Measurements from ENCODE around the gene ATAD3B.

Gene ATAD3B

GRCh38 chr1:1534401-1535154 is 63.0 kb downstream of the ATAD3B start:
- H3K4me2 ChIP-seq, result peak overlapping the region; percentile 55
- peak overlapping the region; percentile 14; the same call in 1 of the 2 replicates for H3K27ac ChIP-seq
- H3K36me3 ChIP-seq, result peaks cover 43% of the 10 kb centered on the region
- H3K4me3 ChIP-seq, result no peak overlapping the region
- H3K9me3 ChIP-seq, result peaks cover 23% of the 10 kb centered on the region
- no peak overlapping the region for H3K9ac ChIP-seq
- H3K27me3 ChIP-seq, result peaks cover 18% of the 10 kb centered on the region
- TF ChIP-seq Cebpa-rat (IDR thresholded peaks at IDR 0.05), result no peak
- peaks cover 28% of the 10 kb centered on the region for H4K20me1 ChIP-seq
- H3K4me1 ChIP-seq, result peaks cover 15% of the 10 kb centered on the region

- Histone ChIP-seq H3K4me3 (no peak overlapping the region), H4K20me1 (peaks cover 28% of the 10 kb centered on the region), H3K4me2 (no peak overlapping the region), H3K9me3 (peaks cover 15% of the 10 kb centered on the region), H3K27me3 (peaks cover 23% of the 10 kb centered on the region), H3K9ac (no peak overlapping the region), H3K27ac (no peak overlapping the region), H3K4me1 (peaks cover 15% of the 10 kb centered on the region), H3K36me3 (peaks cover 35% of the 10 kb centered on the region)
- no peak for TF ChIP-seq Cebpa-rat (IDR thresholded peaks at IDR 0.05)
Observed at GRCh38 chr1:1535201-1536018, 63.8 kb downstream of the ATAD3B start.

- H3K9me3 ChIP-seq, result peaks cover 9% of the 10 kb centered on the region
- H3K4me1 ChIP-seq, result peaks cover 23% of the 10 kb centered on the region
- H3K36me3 ChIP-seq, result peaks cover 36% of the 10 kb centered on the region
- H3K27me3 ChIP-seq, result peaks cover 30% of the 10 kb centered on the region
- no peak overlapping the region for H3K4me2 ChIP-seq
- no peak overlapping the region for H3K9ac ChIP-seq
- H3K27ac ChIP-seq, result no peak overlapping the region
- H3K4me3 ChIP-seq, result no peak overlapping the region
- no peak for TF ChIP-seq Cebpa-rat (IDR thresholded peaks at IDR 0.05)
- H4K20me1 ChIP-seq, result peaks cover 36% of the 10 kb centered on the region
Observed at GRCh38 chr1:1536019-1536937, 64.7 kb downstream of the ATAD3B start.

GRCh38 chr1:1536938-1537546 is 65.5 kb downstream of the ATAD3B start:
- no peak overlapping the region for H3K4me2 ChIP-seq
- H3K4me1 ChIP-seq, result peaks cover 25% of the 10 kb centered on the region
- no peak overlapping the region for H3K4me3 ChIP-seq
- H4K20me1 ChIP-seq, result peaks cover 44% of the 10 kb centered on the region
- no peak for TF ChIP-seq Cebpa-rat (IDR thresholded peaks at IDR 0.05)
- peaks cover 30% of the 10 kb centered on the region for H3K27me3 ChIP-seq
- no peak overlapping the region for H3K27ac ChIP-seq
- no peak overlapping the region for H3K9ac ChIP-seq
- peaks cover 1% of the 10 kb centered on the region; the same call in 1 of the 2 replicates for H3K9me3 ChIP-seq
- H3K36me3 ChIP-seq, result peaks cover 38% of the 10 kb centered on the region

- peaks cover 50% of the 10 kb centered on the region for H4K20me1 ChIP-seq
- no peak overlapping the region for H3K27ac ChIP-seq
- H3K9ac ChIP-seq, result no peak overlapping the region
- peaks cover 30% of the 10 kb centered on the region for H3K27me3 ChIP-seq
- H3K36me3 ChIP-seq, result peaks cover 38% of the 10 kb centered on the region
- no peak overlapping the region for H3K4me2 ChIP-seq
- no peak overlapping the region for H3K4me3 ChIP-seq
- H3K4me1 ChIP-seq, result peaks cover 25% of the 10 kb centered on the region
- no peaks in the 10 kb centered on the region for H3K9me3 ChIP-seq
- TF ChIP-seq Cebpa-rat (IDR thresholded peaks at IDR 0.05), result no peak
Observed at GRCh38 chr1:1537626-1538250, 66.2 kb downstream of the ATAD3B start.

- H3K4me1 ChIP-seq, result peaks cover 25% of the 10 kb centered on the region
- no peak for TF ChIP-seq Cebpa-rat (IDR thresholded peaks at IDR 0.05)
- no peaks in the 10 kb centered on the region for H3K9me3 ChIP-seq
Observed at GRCh38 chr1:1538334-1538733, 66.8 kb downstream of the ATAD3B start.

GRCh38 chr1:1538989-1539309 is 67.4 kb downstream of the ATAD3B start:
- Histone ChIP-seq H3K36me3 (peaks cover 44% of the 10 kb centered on the region), H3K9me3 (no peaks in the 10 kb centered on the region), H4K20me1 (peaks cover 62% of the 10 kb centered on the region), H3K4me1 (peaks cover 24% of the 10 kb centered on the region), H3K4me2 (peak overlapping the region; percentile 77), H3K9ac (no peak overlapping the region), H3K27me3 (peaks cover 30% of the 10 kb centered on the region), H3K4me3 (peak overlapping the region; percentile 59), H3K27ac (no peak overlapping the region)
- no peak for TF ChIP-seq Cebpa-rat (IDR thresholded peaks at IDR 0.05)

More at GRCh38 chr1:1538334-1538733, 66.8 kb downstream of the ATAD3B start:
- H3K36me3 ChIP-seq, result peaks cover 38% of the 10 kb centered on the region
- no peak overlapping the region for H3K4me2 ChIP-seq
- H3K4me3 ChIP-seq, result no peak overlapping the region
- no peak overlapping the region for H3K27ac ChIP-seq
- H3K9ac ChIP-seq, result no peak overlapping the region
- H3K27me3 ChIP-seq, result peaks cover 30% of the 10 kb centered on the region
- H4K20me1 ChIP-seq, result peaks cover 56% of the 10 kb centered on the region

- no peaks in the 10 kb centered on the region for H3K9me3 ChIP-seq
- peaks cover 18% of the 10 kb centered on the region for H3K4me1 ChIP-seq
- H3K27me3 ChIP-seq, result peaks cover 30% of the 10 kb centered on the region
- peaks cover 58% of the 10 kb centered on the region for H4K20me1 ChIP-seq
- H3K36me3 ChIP-seq, result peaks cover 46% of the 10 kb centered on the region
- H3K27ac ChIP-seq, result no peak overlapping the region
- H3K4me3 ChIP-seq, result peak overlapping the region; percentile 59
- TF ChIP-seq Cebpa-rat (IDR thresholded peaks at IDR 0.05), result no peak
- peak overlapping the region; percentile 77 for H3K4me2 ChIP-seq
- H3K9ac ChIP-seq, result no peak overlapping the region
Observed at GRCh38 chr1:1539310-1540089, 67.9 kb downstream of the ATAD3B start.

Data from BLaER1 (cell line).